Fibroblast of skin of abdomen (primary cell): Measurements from ENCODE around the gene SLC35E1.
"Not testable (repeated sequence)": the region's sequence is repeated elsewhere in the genome, so short reads cannot be mapped to it uniquely, and the experiment has no call there.

Experiments
- DNase-seq: peaks from one replicate; pipeline ENCODE4 v3.0.0-alpha.2; 2013

SLC35E1 gene

DNA sequence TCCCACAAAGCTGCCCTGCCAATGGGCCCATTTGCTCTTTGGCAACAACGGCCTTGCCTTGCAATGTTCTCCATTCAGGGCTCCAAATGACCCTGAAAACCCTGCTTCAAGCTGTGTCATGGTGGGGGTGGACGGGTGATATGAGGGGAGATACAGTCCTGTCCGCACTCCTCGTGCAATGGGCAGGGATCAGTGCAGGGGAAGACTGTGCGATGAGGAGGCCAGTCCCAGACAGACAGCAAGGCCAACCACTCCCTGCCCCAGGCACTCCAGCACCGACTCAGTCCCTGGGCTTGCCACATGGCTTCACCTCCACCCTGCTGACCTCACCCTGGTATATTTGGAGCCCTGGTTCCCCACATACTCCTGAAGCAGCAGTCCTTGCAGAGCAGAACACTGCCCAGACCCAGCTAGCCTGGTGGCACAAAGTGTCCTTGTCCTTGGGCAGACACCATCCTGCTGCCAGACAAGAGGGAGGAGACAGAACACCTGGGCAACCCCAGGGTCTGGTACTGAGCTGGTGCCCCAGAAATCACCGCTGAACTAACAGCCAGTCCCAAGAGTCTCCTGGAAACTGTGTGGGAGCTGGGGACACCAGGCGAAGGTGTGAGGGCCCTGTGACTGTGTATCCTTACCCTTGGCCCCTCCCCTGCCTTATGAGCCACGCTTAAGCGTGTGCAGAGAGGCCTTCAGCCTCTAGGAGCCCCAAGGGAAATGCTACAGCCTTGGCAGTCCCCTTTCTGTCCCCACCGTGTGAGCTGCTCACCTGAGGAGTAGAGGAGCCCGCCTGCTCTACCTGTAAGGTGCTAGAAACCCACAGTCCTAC lies 9.1 kb upstream of the SLC35E1 start:
- DNase-seq = no peak

DNA sequence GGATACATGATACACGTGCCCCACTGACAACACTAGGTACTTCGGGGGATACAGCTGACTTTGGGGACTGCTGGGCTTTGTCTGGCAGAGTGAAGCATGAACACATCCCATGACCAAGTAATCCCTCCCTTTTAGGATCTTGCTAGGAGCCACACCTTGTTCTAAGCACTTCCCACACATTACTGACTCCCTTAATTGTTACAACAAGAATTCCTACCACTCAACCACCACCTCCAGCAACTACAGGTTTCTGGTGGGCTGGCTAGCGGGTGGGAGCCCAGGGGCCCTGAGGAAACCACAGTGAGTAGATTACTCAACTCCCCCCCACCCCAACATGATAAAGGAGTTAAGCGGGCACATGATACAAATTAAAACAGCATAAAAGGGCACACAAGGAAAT lies 7.2 kb upstream of the SLC35E1 start:
- DNase-seq = no peak

DNA sequence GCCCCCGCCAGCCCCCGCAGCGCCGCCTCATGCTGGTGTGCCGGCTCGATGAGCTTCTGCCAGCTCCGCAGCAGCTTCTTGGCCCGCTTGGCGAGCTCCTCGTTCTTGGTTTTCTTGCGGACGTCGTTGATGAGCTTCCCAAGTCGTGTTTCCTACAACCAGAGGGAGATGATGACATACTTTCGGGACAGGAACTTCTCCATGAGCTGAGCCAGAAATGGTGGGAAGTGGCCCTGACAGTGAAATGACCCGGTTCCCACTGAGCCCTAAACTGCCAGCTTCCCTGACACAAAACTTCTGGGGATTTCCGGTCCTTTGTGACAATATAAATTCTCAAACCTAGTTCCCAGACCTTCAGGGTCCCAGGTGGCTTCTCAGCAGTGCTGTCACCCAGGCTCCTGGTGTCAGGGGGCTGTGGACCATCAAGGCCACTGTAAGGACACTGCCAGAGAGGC lies 5.3 kb upstream of the SLC35E1 start:
- DNase-seq = no peak

DNA sequence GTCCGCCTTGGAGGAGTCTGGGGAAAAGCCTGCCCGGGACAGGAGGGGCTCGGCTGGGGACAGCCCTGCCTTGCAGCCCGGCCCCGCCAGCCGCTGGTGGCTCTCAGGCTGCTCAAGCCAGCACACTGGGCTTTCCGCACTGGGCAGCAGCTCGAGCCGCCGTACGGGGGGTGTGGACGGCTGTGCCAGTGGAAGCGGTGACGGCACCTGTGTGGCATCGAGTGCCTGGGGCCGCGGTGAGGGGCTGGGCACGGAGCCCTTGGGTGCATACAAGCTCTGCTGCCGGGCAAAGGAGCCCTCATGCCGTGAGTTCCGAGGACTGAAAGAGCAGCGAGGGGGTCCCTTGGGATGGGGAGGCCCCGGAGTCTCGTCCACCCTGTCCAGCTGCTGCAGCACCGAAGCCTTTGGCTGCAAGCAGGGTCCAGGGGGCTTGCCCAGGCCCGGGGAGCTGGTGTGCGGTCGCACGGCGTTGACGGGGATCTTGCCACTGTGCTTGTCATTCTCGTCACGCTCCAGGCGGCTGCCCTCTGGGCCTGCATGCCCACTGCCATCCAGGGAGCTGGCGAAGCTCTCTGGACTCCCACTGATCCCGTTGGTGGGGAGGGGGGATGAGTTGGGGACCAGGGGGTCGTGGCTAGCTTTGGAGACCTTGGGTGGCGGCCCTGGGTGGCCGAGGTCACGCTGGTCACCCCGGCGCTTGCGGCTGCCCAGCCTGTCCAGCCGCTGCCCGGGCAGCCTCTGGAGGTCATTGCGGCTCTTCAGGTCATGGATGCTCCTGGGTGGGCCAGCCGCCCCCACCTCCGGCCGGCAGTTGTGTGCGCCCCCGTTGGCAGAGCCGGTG lies 4.7 kb upstream of the SLC35E1 start:
- DNase-seq = no peak

DNA sequence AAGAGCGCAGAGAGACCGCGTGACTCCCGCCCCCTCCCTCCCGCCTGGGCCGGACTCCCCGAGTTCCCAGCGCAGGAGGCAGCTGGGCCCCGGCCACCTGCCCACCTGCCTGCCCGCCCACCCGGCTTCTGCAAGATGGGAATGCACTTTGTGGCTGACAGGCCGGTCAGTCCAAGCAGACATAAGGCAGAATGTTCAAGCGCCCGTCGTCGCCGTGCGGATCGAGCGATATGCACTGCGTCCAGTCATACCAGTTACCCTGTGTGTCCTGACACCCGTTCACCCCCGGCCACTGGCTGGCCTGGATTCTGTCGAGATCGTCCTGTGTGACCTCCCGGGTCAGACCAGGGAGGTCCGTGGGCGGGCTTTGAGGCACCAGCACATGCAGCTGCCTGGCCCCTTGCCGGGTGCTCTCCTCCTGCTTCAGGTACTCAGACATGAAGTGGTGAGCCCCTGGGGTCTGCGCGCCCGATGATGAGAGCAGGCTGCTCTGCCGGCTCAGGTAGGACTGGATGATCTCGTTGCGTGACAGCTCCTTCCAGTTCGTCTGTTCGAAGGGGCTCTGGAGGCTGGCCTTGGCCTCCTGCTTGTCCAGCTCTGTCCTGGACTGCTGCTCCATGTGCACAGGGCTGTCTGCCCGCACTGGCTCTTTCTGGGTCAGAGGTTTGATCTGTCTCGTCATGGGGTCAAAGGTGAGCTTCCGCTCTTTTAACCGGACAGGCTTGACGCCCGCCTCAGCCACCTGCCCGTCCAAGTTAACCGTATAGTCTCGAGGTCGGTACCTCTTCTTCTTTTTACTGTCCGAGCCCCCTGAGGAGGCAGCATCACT lies 3.9 kb upstream of the SLC35E1 start:
- no peak for DNase-seq

DNA sequence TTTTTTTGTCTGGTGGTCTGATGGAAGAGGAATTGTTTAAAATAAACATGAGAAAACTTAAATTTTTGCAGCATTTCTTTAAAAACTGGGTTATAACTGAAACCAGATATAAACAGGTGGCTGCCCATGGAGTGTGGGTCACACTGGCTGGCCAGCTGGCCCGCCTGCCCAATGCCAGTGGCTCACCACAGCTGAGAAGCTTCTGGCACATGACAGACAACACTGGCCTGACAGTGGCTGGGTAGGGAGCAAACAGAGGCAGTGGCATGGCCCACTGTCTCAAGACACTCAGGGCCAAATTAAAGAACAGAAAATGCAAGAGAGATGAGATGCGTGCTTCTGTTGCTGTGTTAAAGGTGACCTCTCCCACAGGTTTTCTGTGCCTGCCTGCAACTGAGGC lies 3.1 kb upstream of the SLC35E1 start:
- DNase-seq = no peak

DNA sequence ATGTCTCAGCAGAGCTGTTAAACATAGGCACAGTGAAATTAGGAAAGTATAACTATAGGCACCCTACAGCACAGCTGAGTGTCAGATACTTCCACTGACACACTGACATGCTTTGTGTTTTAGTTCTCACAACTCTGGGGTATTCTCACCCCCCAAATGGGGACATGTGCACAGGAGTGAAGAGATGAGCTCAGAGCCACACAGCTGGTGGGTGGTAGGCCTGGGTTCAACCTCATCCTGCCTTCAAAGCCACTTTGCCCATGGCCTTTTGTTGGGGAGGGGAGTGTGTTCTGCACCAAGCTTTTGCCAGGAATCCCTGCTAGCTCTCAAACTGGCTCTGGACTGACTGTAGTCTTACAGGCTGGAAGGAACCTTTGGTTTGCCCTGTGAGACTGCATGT lies 1.7 kb upstream of the SLC35E1 start:
- no peak for DNase-seq

DNA sequence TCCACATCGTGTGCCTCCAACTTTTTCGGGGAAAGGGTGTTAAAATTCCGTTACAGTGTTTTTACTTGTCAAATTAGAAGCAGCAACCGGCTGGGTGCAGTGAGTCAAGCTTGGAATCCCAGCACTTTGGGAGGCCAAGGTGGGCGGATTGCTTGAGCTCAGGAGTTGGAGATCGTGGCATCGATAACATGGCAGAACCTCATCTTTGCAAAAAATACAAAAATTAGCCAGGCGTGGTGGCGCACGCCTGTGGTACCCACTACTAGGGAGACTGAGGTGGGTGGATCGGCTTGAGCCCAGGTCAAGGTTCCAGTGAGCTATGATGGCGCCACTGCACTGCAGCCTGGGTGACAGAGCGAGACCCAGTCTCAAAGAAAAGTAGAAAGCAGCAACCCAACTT lies 1.1 kb upstream of the SLC35E1 start:
- no peak for DNase-seq

DNA sequence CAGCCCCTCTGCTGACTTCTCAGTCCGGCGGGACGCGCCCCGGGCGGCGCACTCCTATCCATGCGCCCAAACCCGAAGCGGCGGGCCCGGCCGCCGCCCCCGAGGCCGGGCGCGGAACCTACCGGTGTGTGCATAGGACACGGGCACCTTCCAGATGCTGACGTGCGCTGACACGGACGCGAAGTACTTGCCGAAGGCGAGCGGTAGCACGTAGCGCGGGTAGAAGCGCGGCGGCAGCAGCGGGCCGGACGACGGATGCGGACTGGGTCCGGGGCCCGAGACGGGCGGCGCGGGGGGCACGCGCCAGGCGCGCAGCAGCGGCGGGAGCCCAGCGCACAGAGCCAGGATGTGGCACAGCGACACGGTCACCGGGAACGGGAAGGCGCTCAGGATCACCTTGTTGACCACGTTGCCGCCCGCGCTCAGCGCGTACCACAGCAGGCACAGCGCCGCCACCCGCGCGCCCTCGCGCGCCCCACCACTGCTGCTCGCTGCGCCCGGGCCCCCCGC lies 338 bp downstream of the SLC35E1 start:
- no peak for DNase-seq

DNA sequence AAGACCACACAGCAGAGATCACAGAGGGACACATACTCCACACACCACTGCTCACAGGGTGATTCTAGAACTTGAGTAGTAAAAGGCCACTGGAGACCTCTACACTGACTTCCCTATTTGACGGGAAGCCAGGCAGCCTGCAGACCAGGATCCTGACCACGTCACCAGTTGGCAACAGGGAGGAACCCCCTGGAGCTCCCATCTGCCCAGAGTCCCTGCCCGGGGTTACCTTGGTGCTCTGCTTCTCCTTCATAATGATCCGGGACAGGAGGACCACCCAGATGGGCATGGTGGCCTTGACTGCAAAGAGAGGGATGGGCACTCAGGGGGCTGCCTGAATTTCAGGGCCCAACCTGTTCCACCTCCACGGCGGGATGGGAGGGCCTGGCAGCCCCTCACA lies 932 bp downstream of the SLC35E1 start:
- DNase-seq = no peak

DNA sequence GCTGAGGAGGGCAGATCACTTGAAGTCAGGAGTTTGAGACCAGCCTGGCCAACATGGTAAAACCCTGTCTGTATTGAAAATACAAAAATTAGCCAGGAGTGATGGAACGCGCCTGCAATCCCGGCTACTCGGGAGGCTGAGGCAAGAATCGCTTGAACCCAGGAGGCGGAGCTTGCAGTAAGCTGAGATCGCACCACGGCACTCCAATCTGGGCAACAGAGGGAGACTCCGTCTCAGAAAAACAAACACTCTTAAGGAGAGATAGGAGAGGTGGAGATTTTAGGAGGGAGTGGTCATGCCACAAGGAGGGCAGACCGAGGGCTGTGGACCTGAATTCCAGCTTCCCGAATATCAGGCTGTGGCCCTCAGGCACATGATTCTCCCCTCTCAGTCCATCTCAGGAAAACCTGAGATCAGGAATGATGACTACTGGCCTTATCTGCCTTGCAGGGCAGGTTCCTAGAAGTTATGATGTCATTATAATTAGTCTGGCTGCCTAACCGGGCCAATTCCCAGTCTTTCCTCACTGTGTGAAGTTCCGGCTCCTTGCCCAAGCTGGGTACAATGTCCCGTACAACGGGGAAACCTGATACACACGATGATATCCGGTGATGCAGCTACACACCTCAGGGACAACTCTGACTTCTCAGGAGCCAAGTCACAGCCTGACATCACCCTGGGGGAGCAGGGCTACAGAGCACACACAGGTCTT lies 2.5 kb downstream of the SLC35E1 start:
- DNase-seq = no peak

DNA sequence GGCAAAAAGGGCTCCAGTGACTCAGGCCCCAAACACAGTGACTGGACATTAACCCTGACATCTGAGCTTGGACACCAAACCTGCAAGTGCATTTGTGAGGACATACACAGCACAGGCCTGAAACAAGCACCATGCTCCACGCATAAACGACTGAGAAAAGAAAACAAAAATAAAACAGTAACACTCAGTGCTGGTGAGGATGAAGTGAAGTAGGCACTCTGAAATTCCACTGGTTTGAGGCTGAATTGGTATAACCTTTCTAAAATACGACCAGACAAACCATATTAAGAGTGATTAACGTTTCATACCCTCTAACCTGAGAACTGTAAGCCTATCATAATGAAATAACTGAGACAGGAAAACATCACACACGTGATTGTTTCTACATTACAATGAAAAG lies 5.5 kb downstream of the SLC35E1 start:
- no peak for DNase-seq

DNA sequence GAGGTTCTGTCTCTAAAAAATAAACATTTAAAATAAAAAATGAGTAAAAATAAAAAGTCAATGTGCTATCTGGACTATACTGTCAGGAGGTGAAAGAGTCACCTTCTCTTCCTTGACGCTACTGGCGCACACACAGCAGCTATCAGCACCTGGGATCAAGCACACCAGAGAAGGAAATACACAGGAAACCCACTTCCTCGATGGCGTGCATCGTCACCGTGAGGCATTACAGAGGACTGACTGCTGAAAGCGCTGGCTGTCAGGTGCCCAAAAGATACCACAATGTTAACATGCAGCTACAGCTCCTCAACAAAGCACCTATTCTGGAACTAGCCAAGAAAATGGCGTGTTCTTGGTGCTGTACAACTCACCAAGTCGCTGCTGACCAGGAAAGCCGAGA lies 6.1 kb downstream of the SLC35E1 start:
- no peak for DNase-seq

DNA sequence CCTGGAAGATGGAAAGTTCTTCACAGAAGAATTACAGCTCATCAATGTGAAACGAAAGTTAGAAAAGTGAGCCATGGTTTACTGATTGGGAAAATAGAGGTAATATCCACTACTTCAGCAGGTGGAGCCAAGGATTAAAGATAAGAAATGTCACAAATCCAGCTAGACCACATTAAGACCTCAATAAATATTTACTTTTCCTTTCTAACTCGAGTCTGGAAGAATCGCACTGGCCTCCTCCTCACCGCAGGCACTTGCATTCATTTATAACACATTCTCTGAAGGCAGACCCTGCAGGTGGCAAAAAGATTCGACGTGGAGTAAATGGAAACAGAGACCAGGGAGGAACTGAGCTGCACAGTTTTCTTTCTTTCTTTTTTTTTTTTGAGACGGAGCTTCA lies 7.4 kb downstream of the SLC35E1 start:
- no peak for DNase-seq

DNA sequence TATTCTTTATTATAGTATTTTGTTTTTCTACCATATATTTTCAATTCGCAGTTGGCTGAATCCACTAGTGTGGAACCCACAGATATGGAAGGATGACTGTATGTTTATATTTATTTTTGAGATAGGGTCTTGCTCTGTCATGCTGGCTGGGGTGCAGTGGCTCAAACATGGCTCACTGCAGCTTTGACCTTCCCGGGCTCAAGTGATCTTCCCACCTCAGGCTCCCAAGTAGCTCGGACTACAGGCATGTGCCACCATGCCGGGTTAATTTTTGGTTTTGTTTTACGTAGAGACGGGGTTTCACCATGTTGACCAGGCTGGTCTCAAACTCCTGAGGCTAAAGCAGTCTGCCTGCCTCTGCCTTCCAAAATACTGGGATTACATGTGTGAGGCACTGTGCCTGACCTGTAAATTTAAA lies 9.6 kb downstream of the SLC35E1 start:
- DNase-seq = no peak

DNA sequence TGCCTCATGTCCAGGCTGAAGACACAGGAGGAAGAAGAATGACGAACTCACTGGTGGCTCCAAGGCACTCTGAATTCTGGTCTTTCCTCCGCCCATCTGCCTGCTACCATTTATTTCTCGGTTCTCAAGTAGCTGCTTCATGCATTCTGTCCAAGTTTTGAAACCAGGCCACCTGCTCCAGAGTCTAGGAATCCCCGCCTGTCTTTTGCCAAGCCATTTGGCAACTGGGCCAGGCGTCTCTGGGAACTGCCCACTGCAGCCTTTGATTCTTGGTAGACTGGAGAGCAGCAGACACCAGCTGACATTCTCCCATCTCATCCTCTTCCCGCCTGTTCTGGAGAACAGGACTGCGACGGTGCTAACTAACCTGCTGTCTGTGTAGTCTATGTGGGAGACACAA lies 10.8 kb downstream of the SLC35E1 start:
- DNase-seq = no peak

DNA sequence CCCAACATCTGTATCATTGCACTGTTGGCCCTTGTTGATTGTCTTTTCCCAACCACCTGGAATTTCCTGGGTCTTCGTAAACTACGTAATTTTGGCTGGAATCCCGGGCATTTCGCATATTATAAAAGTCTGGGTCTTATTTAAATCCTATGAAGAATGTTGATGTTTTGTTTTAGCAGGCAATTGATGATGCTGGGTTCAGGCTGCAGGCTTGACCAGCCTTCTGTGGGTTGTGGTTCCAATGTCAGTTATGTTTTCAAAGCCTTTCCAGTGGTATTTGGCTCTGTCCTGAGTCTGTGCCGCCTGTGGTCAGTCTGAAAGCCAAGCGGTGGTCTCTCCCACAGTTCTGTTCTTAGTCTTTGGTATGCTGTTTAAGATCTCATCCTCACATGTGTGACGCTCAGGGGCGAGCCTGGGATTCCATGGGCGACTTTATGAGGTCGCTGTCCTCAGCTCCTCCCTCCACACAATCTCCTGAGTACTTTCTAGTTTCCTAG lies 12.4 kb downstream of the SLC35E1 start:
- no peak for DNase-seq

DNA sequence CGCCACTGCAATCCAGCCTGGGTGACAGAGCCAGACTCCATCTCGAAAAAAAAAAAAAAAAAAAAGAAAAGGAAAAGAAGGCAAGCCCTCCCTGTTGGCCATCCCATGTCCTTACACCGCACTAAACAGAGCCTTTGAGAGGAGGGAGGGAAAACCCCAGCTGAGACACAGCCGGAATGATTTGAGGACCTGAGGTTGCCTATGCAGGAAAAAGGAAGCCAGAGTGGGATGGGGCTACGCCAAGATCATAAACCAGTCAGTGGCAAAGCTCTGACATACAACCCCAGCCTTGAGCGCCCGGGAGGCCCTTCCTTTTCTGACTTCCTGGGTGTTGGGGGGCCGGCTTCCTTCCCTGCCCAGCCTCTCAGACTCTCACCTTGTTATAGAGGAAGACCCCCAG lies 17.4 kb downstream of the SLC35E1 start:
- DNase-seq = no peak

DNA sequence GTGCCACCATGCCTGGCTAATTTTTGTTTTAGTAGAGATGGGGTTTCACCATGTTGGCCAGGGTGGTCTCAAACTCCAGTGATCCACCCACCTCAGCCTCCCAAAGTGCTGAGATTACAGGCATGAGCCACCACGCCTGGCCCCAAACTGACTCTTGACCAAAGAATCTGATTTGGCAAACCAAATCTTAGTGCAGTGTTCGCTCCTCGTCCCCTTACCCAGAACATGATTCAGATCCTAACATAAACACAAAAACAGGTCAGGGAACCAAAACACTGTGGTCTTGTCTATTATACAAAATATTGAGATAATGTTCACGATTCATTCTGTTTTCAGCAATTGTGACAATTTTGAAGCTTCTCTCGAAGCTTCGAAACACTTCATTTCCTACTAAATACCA lies 20.3 kb downstream of the SLC35E1 start:
- not testable (repeated sequence) for DNase-seq

DNA sequence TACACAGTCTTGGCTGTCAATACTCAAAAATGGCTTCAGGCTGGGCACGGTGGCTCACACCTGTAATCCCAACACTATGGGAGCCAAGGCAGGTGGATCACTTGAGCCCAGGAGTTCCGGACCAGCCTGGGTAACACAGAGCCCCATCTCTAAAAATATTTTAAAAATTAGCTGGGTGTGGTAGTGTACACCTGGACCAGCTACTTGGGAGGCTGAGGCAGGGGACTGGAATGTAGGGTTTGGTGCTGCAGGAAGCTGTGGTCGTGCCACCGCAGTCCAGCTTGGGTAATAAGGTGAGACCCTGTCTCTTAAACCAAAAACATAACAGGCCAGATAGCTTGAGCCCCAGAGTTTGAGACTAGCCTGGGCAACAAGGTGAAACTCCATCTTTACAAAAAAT lies 23.3 kb downstream of the SLC35E1 start:
- DNase-seq = no peak

DNA sequence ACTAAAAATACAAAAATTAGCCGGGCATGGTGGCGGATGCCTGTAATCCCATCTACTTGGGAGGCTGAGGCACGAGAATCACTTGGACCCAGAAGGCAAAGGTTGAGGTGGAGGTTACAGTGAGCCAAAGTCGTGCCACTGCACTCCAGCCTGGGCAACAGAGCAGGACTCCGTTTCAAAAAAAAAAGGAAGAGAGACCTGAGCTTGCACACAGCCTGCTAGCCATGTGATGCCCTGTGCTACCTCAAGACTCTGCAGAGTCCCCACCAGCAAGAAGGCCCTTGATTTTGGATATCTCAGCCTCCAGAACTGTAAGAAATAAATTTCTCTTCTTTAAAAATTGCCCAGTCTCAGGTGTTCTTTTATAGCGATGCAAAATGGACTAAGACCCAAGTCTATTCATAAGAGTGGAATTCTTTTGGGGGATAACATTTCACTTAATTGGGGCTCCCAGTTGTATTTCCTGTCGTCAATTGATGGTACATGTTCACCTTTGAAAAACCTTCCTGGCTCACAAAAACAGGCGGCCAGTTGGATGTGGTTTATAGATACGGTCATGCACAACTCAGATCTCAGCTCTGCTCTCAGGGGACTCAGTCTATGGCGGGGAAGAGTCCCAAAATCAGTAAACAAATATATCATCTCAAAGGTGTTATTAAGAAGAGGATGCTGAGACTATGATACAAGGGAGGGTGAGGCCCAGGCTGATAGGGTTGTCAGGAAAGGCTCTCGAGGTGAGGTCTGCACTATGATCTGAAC lies 27.6 kb downstream of the SLC35E1 start:
- no peak for DNase-seq
